Loucy (cell line): ENCODE measurements around the gene ACAN.

ENCODE experiments used
- CTCF ChIP-seq: fragments of 200-600 bp; sonication (generic); conservative IDR thresholded peaks from 2 replicates; pipeline ENCODE4 v1.5.1; 2014; ENCODE audit warnings: mild to moderate bottlenecking, antibody characterized with exemption, low read length
- EZH2phosphoT487 ChIP-seq: fragments of 200-600 bp; IDR thresholded peaks from 2 replicates; pipeline ENCODE4 v1.6.1; 2018; ENCODE audit warnings: antibody characterized with exemption, mild to moderate bottlenecking, moderate library complexity, borderline replicate concordance

GRCh38 chr15:88769161-88769971 is 33.9 kb upstream of the ACAN start:
- no peak for TF ChIP-seq CTCF
- no peak for TF ChIP-seq EZH2phosphoT487
